ENCODE measurements around the gene TBC1D2B. TPM values are rescaled to one million over a fixed set of nuclear protein-coding genes. Genes with fewer than 3 reads are reported as not detected.

The TBC1D2B gene
- total RNA-seq, 6 donors from 2014 or later = 31.5 to 103 (median 64.2) TPM

- no peaks in the 10 kb centered on the region for H3K9me3 ChIP-seq
- H3K27me3 ChIP-seq = no peaks in the 10 kb centered on the region
- peak overlapping the region; percentile 94 to 97 (median 96) for H3K27ac ChIP-seq
- no peak for TF ChIP-seq EP300 (IDR thresholded peaks at IDR 0.05)
- TF ChIP-seq POLR2A (IDR thresholded peaks at IDR 0.05) = peak in 1 of 4 donors; percentile 61
- TF ChIP-seq POLR2AphosphoS5 (IDR thresholded peaks at IDR 0.05) = peak in 1 of 2 donors; percentile 42
- H3K4me3 ChIP-seq = peak overlapping the region; percentile 93 to 98 (median 96)
- H3K36me3 ChIP-seq = no peaks in the 10 kb centered on the region
- 19 to 23% methylated on average over 6 to 7 of the region's 7 CpGs for WGBS, 2 donors
- peaks cover 47 to 79% (median 68%) of the 10 kb centered on the region in 4 donors for H3K4me1 ChIP-seq
- ATAC-seq (ENCODE audit: low FRiP score in 2 of 2) (peak; percentile 70 to 86), DNase-seq (peak in 1 of 2 donors; percentile 76)
Measured at GRCh38 chr15:78075490-78076230, 1.9 kb downstream of the TBC1D2B start.

GRCh38 chr15:78073046-78073787 is 4.3 kb downstream of the TBC1D2B start:
- H3K9me3 ChIP-seq = no peaks in the 10 kb centered on the region
- H3K27me3 ChIP-seq = no peaks in the 10 kb centered on the region
- peaks cover 70 to 93% (median 85%) of the 10 kb centered on the region in 4 donors for H3K4me1 ChIP-seq
- ATAC-seq (ENCODE audit: low FRiP score in 2 of 2) (no peak), DNase-seq (no peak)
- WGBS, 2 donors = 84 to 85% methylated on average over 5 of the region's 5 CpGs
- no peak overlapping the region for H3K4me3 ChIP-seq
- H3K36me3 ChIP-seq = no peaks in the 10 kb centered on the region
- TF ChIP-seq EP300 (IDR thresholded peaks at IDR 0.05) = no peak
- TF ChIP-seq POLR2AphosphoS5 (IDR thresholded peaks at IDR 0.05) = no peak
- no peak for TF ChIP-seq POLR2A (IDR thresholded peaks at IDR 0.05)
- TF ChIP-seq CTCF (IDR thresholded peaks at IDR 0.05) = no peak
- peak overlapping the region; percentile 94 to 97 (median 96) for H3K27ac ChIP-seq

- Histone ChIP-seq H3K27me3 (no peaks in the 10 kb centered on the region), H3K36me3 (no peaks in the 10 kb centered on the region), H3K4me1 (peaks cover 74 to 96% (median 88%) of the 10 kb centered on the region in 4 donors), H3K4me3 (peak overlapping the region in 2 of 4 donors; percentile 1 to 3), H3K9me3 (no peaks in the 10 kb centered on the region), H3K27ac (peak overlapping the region; percentile 94 to 97 (median 96))
- peak in 1 of 2 donors; percentile 47 for ATAC-seq (ENCODE audit: low FRiP score in 2 of 2)
- peak in 1 of 4 donors; percentile 61 for TF ChIP-seq POLR2A (IDR thresholded peaks at IDR 0.05)
- TF ChIP-seq EP300 (IDR thresholded peaks at IDR 0.05) = no peak
- peak in 1 of 2 donors; percentile 58 for TF ChIP-seq POLR2AphosphoS5 (IDR thresholded peaks at IDR 0.05)
- peak in 1 of 2 donors; percentile 62 for DNase-seq
- 29 to 38% methylated on average over 9 of the region's 9 CpGs for WGBS, 2 donors
Measured at GRCh38 chr15:78072080-78072892, 5.2 kb downstream of the TBC1D2B start.

DNA sequence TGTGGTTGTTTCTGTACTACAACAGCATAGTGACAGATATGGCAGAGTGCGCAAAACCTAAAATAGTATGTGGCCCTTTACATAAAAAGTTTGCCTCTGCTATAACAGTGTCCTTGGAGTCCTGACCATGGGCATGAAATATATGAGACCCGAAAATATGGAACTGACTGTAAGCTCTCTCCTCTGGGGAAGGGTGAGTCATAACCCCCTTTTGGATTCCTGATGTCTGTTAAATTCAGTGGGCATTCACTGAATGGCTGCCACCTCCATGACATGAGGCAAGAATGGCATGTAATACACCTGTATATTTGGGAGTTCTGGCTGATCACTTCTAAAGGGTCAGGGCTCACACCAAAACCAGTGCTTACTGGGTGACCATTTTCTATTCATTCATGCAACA is 6.1 kb downstream of the TBC1D2B start:
- WGBS, 2 donors = 56 to 84% methylated on average over 2 of the region's 2 CpGs
- peak overlapping the region; percentile 94 to 97 (median 96) for H3K27ac ChIP-seq
- no peak overlapping the region for H3K4me3 ChIP-seq
- TF ChIP-seq EP300 (IDR thresholded peaks at IDR 0.05) = no peak
- TF ChIP-seq POLR2A (IDR thresholded peaks at IDR 0.05) = no peak
- TF ChIP-seq CTCF (IDR thresholded peaks at IDR 0.05) = no peak
- TF ChIP-seq POLR2AphosphoS5 (IDR thresholded peaks at IDR 0.05) = no peak
- no peak for ATAC-seq (ENCODE audit: low FRiP score in 2 of 2)
- no peaks in the 10 kb centered on the region for H3K27me3 ChIP-seq
- H3K4me1 ChIP-seq = peaks cover 83 to 99% (median 95%) of the 10 kb centered on the region in 4 donors
- H3K9me3 ChIP-seq = no peaks in the 10 kb centered on the region
- DNase-seq = no peak
- no peaks in the 10 kb centered on the region for H3K36me3 ChIP-seq

DNA sequence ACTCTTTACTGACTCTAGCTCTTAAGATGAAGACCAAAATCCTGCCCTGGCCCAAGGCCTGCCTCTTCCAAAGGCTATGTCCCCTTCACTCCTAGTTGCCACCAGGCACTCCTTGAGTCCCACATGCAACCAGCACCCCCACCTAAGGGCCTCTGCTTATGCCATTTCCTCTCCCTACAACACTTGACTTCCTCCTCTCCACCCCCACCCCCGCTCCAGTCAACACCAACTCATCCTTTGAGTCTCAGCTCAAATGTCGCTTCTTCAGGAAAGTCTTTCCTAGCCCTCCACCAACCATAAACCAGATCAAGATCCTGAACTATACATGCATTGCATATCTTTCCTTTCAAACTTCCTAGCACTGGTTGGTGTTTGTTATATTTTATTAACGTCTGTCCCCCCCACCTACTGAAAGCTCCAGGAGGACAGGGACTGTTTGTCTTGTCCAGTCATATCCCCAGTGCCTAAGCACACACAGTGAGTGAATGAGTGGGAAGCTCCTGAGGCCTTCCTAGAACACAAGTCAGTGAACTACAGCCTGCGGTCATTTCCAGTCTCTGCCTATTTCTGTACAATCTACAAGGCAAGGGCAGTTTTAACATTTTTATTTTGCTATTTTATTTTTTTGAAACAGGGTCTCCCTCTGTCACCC is 7.3 kb downstream of the TBC1D2B start:
- peak overlapping the region; percentile 94 to 97 (median 96) for H3K27ac ChIP-seq
- no peaks in the 10 kb centered on the region for H3K36me3 ChIP-seq
- ATAC-seq (ENCODE audit: low FRiP score in 2 of 2) (no peak), DNase-seq (peak in 1 of 2 donors; percentile 71)
- H3K4me1 ChIP-seq = peaks cover 85 to 99% (median 96%) of the 10 kb centered on the region in 4 donors
- no peaks in the 10 kb centered on the region for H3K27me3 ChIP-seq
- 38 to 60% methylated on average over 4 of the region's 4 CpGs for WGBS, 2 donors
- H3K4me3 ChIP-seq = no peak overlapping the region
- TF ChIP-seq CTCF (IDR thresholded peaks at IDR 0.05) (no peak), POLR2A (IDR thresholded peaks at IDR 0.05) (peak in 1 of 4 donors; percentile 14)
- H3K9me3 ChIP-seq = no peaks in the 10 kb centered on the region

Data from upper lobe of left lung (tissue), 6 donors.